KG1 (cell line): ENCODE measurements around the gene SBF2.
"Not testable (repeated sequence)": the region's sequence is repeated elsewhere in the genome, so short reads cannot be mapped to it uniquely, and the experiment has no call there.

Experiments
- DNase-seq: peaks from one replicate; lab custom pipeline; 2025; lab: John Stamatoyannopoulos, UW

Gene SBF2

GRCh38 chr11:9952511-9953196, 341.4 kb downstream of the SBF2 start:
- DNase-seq = no peak

- no peak for DNase-seq
Observed at GRCh38 chr11:9951807-9952206, 342.2 kb downstream of the SBF2 start.

- DNase-seq = no peak
Observed at GRCh38 chr11:9950462-9950861, 343.6 kb downstream of the SBF2 start.

GRCh38 chr11:9947231-9947864, 346.7 kb downstream of the SBF2 start:
- DNase-seq = no peak

DNA sequence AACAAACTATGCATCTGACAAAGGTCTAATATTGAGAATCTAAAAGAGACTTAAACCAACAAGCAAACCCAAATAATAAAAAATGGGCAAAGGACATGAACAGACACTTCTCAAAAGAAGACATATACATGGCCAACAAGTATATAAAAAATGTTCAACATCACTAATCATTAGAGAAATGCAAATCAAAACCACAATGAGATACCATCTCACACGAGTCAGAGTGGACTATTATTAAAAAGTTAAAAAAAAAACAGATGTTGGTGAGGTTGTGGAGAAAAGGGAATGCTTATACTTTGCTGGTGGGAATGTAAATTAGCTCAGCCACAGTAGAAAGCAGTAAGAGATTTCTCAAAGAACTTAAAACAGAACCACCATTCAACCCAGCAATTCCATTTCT, 348.3 kb downstream of the SBF2 start:
- not testable (repeated sequence) for DNase-seq

- no peak for DNase-seq
Observed at GRCh38 chr11:9943386-9944110, 350.5 kb downstream of the SBF2 start.

GRCh38 chr11:9941991-9942390, 352.0 kb downstream of the SBF2 start:
- no peak for DNase-seq

DNA sequence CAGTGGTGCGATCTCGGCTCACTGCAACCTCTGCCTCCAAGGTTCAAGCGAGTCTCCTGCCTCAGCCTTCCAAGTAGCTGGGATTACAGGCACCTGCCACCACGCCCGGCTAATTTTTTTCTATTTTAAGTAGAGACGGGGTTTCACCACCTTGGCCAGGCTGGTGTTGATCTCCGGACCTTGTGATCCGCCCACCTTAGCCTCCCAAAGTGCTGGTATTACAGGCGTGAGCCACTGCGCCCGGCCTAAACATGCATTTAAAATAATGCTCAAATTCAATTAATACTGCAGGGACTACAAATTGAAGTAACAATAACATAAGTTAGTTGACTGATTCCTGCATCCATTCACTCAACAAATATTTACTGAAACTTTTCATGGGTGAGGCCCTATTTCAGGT, 354.9 kb downstream of the SBF2 start:
- not testable (repeated sequence) for DNase-seq

DNA sequence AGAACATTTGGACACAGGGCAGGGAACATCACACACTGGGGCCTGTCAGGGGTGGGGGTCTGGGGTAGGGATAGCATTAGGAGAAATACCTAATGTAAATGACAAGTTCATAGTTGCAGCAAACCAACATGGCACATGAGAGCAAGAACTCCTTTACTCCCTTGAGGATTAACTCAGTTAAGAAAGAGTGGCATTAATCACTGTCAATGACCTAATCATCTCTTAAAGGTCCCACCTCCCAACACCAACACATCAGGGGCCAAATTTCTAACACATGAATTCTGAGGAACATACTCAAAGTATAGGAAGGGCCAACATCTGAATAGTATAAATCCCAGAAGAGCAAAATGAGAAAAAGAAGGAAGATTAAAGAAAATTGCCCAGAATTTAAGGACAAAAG, 357.3 kb downstream of the SBF2 start:
- no peak for DNase-seq

GRCh38 chr11:9932843-9933242, 361.2 kb downstream of the SBF2 start:
- DNase-seq = not testable (repeated sequence)

- DNase-seq = not testable (repeated sequence)
Observed at GRCh38 chr11:9930562-9931331, 363.3 kb downstream of the SBF2 start.

GRCh38 chr11:9927670-9928069, 366.3 kb downstream of the SBF2 start:
- DNase-seq = no peak

DNA sequence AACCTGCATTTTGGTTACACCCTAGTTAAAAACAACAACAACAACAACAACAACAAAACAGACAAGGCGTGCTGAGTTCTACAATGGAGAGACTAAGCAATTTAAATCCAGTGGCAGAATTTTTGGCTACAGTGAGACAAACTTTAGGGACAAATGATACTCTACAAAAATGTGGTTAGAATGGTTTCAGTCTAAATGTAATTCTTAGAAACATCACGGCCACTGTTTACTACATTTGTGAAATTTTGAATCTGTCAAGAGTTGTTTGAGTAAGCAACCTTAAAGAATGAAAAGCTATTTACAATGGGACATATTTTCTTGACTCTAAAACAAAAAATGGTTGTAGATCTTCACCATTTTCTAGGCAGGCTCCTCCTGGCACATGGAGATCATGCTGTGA, 370.7 kb downstream of the SBF2 start:
- DNase-seq = no peak

DNA sequence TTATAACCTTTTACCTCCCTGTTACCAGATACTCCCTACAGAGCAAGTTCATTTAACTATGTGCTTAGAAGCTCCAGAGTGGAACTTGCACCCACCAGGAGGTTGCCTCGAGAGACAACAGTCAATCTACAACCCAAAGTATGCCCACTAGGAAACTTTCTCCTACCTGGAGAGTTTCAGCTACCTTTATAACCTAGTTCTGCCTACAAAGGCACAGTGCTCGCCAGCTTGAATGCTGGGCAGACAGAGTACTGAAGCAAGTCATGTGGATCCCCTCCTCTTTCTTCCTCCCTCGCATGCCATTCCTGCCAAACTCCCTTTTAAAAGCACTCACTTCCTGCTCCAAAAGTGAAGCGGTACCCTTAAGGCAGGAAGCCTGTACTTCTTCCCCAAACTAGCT, 371.2 kb downstream of the SBF2 start:
- DNase-seq = no peak

DNA sequence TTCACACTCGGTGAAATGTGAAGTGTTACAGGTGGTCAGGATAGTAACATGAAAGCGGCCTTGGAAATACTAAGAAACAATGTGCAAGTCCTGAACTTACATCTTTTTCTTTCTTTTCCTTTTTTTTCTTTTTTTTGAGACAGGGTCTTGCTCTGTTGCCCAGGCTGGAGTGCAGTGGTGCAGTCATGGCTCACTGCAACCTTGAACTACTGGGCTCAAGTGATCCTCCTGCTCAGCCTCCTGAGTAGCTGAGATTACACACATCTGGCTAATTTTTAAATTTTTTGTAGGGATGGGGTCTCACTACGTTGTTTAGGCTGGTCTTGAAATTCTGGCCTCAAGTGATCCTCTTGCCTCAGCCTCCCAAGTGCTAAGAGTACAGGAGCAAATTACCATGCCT, 377.5 kb downstream of the SBF2 start:
- DNase-seq = no peak

DNA sequence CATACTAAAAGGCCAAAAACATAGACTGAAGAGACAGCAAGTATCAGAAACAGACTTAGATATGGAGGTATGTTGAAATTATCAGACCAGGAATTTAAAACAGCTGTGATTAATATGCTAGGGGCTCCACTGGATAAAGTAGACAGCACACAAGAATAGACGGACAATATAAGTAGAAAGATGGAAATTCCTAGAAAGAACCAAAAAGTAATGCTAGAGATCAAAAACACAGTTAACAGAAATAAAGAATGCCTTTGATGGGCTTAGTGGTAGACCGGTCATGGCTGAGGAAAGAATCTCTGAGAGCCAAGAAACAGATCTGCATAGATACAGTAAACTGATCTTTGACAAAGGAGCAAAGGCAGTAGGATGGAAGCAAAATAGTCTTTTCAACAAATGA, 380.0 kb downstream of the SBF2 start:
- no peak for DNase-seq

DNA sequence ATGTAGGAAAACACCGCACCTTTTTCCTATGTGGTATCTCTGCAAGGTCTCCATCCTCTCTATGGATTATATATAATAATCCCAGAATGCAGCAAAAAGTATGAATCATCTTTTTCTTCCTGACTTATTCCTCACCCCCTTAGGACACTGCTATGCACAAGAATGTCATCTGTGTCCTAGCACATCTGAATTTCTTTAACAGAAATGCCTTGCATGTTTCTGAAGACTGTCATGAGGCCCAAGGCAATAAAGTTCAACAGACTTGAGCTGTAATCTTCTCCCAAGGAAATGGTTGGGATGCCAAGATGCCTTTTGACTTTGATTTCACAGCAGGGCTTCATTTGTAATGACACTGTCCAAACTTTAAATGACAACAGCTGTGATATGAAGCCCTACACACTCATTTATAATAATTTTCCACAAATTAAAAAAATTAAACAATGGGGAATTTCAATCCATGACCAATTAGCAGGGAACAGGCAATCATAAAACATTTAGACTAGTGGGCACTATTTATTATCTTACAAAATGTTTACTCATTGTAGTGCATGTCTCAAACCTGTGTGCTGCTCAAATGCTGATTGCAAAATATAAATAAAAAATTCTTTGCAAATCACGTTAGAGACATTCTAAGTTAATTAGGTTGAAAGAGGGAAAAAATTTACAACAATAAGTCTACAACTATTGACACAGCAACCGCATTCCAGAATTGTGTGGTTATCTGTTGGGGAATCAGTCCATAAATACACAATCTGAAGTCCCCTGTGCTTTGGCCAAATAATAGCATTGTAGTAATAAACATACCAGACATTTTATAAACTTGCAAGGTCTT, 387.8 kb downstream of the SBF2 start:
- no peak for DNase-seq

GRCh38 chr11:9905501-9905951, 388.5 kb downstream of the SBF2 start:
- no peak for DNase-seq

DNA sequence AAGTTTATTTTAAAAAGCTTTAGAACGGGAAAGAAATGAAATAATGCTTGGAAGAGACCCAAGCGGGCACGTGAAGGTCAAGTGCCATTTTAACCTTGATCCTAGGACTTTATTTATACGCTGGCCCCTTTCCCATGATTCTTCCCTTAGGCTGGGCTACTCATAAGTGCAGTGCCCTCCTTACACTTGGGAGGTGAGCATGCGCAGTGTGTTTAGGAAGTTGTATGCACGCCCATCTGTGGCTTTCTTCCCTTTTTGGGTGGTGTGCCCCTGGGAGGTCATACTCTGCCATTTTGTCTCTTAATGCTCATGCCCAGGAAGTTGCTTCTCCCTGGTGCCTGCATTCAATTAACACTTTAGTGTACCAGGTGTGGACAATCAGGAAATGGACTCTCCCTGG, 390.4 kb downstream of the SBF2 start:
- DNase-seq = no peak

DNA sequence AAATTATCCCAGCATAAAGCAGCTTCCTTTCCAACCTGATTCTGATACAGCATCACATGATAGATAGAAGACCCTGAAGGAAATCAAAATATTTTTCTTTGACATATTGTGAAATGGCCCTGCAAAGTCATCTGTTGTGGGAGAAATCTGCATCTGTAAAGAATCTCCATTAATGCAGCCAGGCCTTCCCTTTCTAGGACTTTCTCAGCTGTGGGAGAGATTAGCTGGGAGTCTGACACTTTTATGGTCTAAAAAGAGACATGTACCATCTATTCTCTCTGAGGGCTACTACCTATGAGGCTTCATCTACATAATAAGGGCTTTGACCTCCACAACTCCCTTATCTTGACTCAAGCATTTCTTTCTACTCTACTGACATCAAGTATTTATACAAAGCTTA, 392.1 kb downstream of the SBF2 start:
- no peak for DNase-seq

DNA sequence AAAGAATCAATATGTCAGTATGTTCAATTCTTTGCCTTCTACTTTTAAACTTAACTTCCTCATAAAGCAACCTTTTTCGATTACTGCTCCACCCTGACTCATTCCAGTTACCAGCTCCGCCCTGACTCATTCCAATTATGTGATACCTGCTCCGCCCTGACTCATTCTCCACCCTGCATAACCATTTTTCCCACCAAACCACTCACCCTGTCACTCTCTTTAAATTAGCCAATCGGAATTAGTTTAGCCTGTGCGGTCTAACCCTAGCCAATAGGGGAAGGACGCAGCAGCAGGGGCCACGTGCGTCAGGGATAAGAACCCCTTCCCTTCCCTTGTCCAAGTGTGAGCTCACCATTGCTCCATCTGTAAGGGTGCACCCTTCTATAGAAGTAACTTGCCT, 393.8 kb downstream of the SBF2 start:
- not testable (repeated sequence) for DNase-seq

DNA sequence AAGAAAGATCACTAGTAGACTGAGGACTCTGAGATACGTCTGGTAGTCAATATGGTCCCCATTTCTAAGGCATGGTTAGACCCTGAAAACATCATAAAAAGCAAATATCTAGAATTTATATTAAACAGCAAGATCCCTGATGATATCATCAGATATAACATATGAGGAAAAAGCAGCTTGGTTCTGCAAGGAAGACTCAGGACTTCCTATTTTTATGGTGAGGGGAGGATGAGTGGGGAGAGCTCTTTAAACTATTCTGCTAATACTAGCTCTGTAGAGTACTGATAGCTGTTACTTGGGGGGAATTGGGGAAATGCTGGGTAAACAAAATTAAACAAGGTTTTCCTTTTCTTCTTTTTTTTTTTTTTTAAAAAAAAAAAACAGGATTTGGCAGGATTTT, 394.3 kb downstream of the SBF2 start:
- DNase-seq = no peak
